IPS-NIHi7 (cell line): ENCODE results near the gene SCARF1.

Source experiments
- DNase-seq: peaks from one replicate; pipeline ENCODE4 v3.0.0; 2012; ENCODE audit warnings: mixed read lengths; ENCODE audit errors: extremely low spot score

The SCARF1 gene

GRCh38 chr17:1648963-1649843 lies 3.7 kb upstream of the SCARF1 start:
- DNase-seq, result peak; percentile 86

GRCh38 chr17:1648173-1648962 lies 2.8 kb upstream of the SCARF1 start:
- peak; percentile 45 for DNase-seq

GRCh38 chr17:1647802-1648171 lies 2.3 kb upstream of the SCARF1 start:
- no peak for DNase-seq

- no peak for DNase-seq
Observed at GRCh38 chr17:1646199-1646875, 805 bp upstream of the SCARF1 start.

GRCh38 chr17:1644493-1645206 lies 882 bp downstream of the SCARF1 start:
- DNase-seq, result no peak

GRCh38 chr17:1643999-1644492 lies 1.5 kb downstream of the SCARF1 start:
- DNase-seq, result no peak

- DNase-seq, result peak; percentile 87
Observed at GRCh38 chr17:1643293-1643998, 2.1 kb downstream of the SCARF1 start.

GRCh38 chr17:1641065-1641403 lies 4.5 kb downstream of the SCARF1 start:
- no peak for DNase-seq

GRCh38 chr17:1640329-1641064 lies 5.0 kb downstream of the SCARF1 start:
- no peak for DNase-seq

GRCh38 chr17:1639549-1640180 lies 5.9 kb downstream of the SCARF1 start:
- no peak for DNase-seq

- DNase-seq, result no peak
Observed at GRCh38 chr17:1638624-1639300, 6.8 kb downstream of the SCARF1 start.

- no peak for DNase-seq
Observed at GRCh38 chr17:1638171-1638590, 7.4 kb downstream of the SCARF1 start.

GRCh38 chr17:1636732-1637285 lies 8.7 kb downstream of the SCARF1 start:
- no peak for DNase-seq

GRCh38 chr17:1635675-1636465 lies 9.7 kb downstream of the SCARF1 start:
- DNase-seq, result no peak

- DNase-seq, result no peak
Observed at GRCh38 chr17:1634841-1635650, 10.5 kb downstream of the SCARF1 start.

GRCh38 chr17:1630662-1631061 lies 14.9 kb downstream of the SCARF1 start:
- no peak for DNase-seq
